GM12874 (cell line): Measurements from ENCODE around the gene NBL1.

Experiments used
- TF ChIP-seq, protein P1 (sequence below): IDR thresholded peaks from 2 replicates; pipeline ENCODE4 v1.5.1; 2011; ENCODE audit warnings: low read depth, mild to moderate bottlenecking, control low read depth, low read length, moderate library complexity; ENCODE audit not compliant: insufficient read depth

The NBL1 gene

GRCh38 chr1:19616489-19616888 is 27.6 kb upstream of the NBL1 start:
- TF ChIP-seq, protein P1, sequence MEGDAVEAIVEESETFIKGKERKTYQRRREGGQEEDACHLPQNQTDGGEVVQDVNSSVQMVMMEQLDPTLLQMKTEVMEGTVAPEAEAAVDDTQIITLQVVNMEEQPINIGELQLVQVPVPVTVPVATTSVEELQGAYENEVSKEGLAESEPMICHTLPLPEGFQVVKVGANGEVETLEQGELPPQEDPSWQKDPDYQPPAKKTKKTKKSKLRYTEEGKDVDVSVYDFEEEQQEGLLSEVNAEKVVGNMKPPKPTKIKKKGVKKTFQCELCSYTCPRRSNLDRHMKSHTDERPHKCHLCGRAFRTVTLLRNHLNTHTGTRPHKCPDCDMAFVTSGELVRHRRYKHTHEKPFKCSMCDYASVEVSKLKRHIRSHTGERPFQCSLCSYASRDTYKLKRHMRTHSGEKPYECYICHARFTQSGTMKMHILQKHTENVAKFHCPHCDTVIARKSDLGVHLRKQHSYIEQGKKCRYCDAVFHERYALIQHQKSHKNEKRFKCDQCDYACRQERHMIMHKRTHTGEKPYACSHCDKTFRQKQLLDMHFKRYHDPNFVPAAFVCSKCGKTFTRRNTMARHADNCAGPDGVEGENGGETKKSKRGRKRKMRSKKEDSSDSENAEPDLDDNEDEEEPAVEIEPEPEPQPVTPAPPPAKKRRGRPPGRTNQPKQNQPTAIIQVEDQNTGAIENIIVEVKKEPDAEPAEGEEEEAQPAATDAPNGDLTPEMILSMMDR = no peak

DNA sequence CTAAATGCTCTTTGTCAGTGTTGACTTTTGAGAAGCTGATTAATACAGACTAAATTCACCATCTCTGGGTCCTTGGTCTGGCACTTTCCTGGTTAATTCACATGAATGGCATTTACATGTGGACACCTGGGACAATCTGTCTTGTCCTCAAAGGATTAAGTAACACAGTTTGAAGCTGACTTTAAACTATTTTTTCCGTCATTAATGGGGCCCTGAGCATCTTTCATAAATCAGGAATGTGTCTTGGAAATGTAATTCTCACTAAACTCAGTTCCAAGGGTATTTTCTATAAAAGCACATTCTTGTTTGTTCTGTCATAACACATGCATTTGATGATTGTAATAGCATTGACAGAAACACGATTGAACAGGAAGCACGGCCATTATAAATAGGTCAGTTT is 26.7 kb upstream of the NBL1 start:
- TF ChIP-seq, protein P1 = no peak

- TF ChIP-seq, protein P1 = no peak
These were observed 25.7 kb upstream of the NBL1 start for GRCh38 chr1:19618428-19618827.

DNA sequence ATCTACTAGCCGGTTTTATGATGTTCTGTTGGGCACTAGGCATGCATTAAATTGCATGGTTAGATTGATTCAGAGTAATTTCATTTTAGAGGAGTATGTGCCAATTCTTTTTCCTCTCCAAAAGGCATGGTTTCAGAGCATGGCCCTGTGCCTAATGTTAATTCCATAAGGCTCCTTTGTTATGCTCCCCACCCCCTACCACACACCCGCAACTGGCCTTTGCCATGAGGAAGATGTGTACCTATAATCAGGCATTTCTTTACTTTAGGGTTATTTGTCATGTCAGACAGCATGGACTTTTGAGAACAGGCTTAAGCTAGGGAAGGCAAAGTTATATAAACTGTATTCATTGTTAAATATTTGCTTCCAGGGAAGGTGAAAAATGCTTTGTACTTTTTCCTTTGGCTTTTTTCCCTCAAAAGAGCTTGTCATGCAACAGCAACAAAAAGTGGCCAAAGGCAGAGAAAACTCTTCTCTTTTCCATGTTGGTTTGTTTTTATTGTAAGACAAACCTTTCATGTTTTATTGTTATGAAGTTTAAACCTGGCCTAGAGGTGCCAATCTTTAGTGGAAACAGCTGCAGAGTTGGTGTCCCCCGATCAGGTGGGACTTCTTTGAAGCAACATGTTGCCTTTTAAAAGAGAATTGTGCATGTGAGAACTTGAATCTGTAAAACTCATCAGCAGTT is 24.3 kb upstream of the NBL1 start:
- TF ChIP-seq, protein P1 = no peak

DNA sequence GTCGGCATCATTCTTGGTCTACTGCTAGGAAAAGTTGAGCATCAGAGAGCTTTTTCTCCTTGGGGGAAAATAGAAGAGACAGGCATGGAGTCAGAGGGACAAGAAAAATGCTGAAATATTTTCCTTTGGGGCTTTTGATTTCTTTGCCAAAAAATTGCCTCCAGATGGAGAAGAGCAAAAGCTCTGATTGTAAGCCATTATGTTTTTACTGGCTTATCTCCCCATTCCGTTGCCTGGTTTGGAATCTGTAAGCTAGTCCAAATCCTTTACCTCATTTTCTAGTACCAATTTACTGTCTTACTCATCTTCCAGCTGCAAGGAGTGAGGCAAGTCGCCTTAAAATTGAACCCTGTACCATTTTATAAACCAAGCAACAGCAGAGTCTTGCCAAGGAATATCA is 23.3 kb upstream of the NBL1 start:
- TF ChIP-seq, protein P1 = no peak

- TF ChIP-seq, protein P1 = no peak
These were observed 22.7 kb upstream of the NBL1 start for GRCh38 chr1:19621274-19621950.

DNA sequence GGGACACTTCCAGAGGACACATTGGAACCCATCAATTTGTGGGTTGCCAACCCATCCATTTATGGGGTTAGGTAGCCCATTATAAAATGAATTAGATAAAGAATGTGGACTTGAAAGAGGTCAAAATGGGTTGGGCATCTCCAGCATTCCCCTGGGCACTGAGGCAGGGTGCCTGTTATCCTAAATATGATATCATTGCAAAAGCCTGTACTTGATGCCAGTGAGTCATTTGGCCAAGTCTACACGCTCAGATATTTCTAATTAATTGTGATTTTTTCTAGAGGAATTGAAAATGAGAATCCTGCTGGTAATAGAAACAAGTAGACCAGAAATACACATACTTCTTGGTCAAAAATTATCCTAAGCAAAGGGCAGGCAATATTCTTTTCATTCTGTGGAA is 21.9 kb upstream of the NBL1 start:
- TF ChIP-seq, protein P1 = no peak
